Endothelial cell of umbilical vein (primary cell): ENCODE measurements around the gene NUAK1.

Experiments used
- POLR2AphosphoS5 ChIP-seq: IDR thresholded peaks from 2 replicates; pipeline ENCODE4 v1.6.1; 2012; ENCODE audit warnings: low read depth, mild to moderate bottlenecking, control low read depth, low read length, moderate library complexity; ENCODE audit not compliant: insufficient read depth
- TF ChIP-seq, protein P1 (sequence below), 2 donors: IDR thresholded peaks; 1 replicate in 1 of 2; 2 replicates in 1 of 2; pipeline ENCODE4 v1.5.1; 2011; ENCODE audit warnings: low read length in 2 of 2, mild to moderate bottlenecking in 2 of 2, moderate library complexity in 2 of 2, control low read depth in 1 of 2, inconsistent platforms in 1 of 2, low read depth in 1 of 2; ENCODE audit not compliant: insufficient read depth in 1 of 2; ENCODE audit errors: extremely low read depth in 1 of 2

- no peak for TF ChIP-seq POLR2AphosphoS5
- TF ChIP-seq, protein P1, sequence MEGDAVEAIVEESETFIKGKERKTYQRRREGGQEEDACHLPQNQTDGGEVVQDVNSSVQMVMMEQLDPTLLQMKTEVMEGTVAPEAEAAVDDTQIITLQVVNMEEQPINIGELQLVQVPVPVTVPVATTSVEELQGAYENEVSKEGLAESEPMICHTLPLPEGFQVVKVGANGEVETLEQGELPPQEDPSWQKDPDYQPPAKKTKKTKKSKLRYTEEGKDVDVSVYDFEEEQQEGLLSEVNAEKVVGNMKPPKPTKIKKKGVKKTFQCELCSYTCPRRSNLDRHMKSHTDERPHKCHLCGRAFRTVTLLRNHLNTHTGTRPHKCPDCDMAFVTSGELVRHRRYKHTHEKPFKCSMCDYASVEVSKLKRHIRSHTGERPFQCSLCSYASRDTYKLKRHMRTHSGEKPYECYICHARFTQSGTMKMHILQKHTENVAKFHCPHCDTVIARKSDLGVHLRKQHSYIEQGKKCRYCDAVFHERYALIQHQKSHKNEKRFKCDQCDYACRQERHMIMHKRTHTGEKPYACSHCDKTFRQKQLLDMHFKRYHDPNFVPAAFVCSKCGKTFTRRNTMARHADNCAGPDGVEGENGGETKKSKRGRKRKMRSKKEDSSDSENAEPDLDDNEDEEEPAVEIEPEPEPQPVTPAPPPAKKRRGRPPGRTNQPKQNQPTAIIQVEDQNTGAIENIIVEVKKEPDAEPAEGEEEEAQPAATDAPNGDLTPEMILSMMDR (IDR thresholded peaks at IDR 0.05; ENCODE audit: extremely low read depth in 1 of 2, insufficient read depth in 1 of 2, low read depth in 1 of 2, low read length in 2 of 2), result no peak
Measured at GRCh38 chr12:106123551-106124081, 15.1 kb downstream of the NUAK1 start.
